Epidermal melanocyte (primary cell): ENCODE measurements around the gene MICAL3.

Experiments used
- DNase-seq: peaks from one replicate; pipeline ENCODE4 v3.0.0; 2011; ENCODE audit warnings: low spot score; ENCODE audit not compliant: insufficient read length

Gene MICAL3

GRCh38 chr22:17915188-17915587, 109.2 kb downstream of the MICAL3 start:
- no peak for DNase-seq

DNA sequence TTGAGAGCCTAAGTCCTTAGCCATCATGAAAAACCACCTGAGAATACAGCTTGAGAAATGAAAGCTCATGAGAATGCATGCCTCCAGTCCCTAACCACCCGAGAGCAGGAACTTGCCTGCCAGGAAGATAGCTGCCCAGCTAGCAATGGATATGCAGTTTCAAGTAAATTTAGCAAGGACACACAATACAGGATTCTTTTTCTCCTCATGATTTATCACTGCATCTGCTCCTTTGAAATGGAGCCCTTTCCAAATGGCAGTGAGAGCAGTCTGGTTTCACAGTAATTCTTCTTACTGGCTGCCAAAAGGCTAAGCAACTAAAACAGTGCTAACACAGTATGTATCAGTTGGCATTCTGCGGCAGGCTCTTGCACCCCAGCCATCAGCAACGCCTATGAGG, 109.9 kb downstream of the MICAL3 start:
- DNase-seq: no peak

DNA sequence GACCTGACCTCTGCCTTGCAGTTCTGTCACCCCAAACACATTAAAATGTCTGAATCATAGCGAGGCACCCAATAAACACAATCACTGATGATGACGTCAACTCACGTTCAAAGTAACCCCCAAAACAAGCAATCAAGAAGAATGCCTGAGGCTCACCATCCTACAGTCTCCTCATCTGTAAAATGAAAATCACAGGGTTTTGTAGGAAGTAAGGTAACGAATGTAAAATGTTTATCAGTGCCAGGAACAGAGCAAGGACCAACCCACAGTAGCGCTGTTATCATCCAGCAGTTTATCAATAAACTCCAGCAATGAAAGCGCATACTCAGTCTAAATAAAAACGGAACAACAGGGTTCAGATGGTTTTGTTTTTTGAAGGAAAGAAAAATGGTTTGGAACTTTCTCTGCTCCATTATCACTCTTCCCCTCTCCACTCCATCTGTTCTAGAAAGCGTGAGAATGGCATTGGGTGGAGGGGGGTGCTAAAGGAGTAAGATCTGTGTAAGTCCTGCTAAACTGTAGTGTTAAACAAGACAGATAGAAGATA, 110.5 kb downstream of the MICAL3 start:
- DNase-seq: no peak

DNA sequence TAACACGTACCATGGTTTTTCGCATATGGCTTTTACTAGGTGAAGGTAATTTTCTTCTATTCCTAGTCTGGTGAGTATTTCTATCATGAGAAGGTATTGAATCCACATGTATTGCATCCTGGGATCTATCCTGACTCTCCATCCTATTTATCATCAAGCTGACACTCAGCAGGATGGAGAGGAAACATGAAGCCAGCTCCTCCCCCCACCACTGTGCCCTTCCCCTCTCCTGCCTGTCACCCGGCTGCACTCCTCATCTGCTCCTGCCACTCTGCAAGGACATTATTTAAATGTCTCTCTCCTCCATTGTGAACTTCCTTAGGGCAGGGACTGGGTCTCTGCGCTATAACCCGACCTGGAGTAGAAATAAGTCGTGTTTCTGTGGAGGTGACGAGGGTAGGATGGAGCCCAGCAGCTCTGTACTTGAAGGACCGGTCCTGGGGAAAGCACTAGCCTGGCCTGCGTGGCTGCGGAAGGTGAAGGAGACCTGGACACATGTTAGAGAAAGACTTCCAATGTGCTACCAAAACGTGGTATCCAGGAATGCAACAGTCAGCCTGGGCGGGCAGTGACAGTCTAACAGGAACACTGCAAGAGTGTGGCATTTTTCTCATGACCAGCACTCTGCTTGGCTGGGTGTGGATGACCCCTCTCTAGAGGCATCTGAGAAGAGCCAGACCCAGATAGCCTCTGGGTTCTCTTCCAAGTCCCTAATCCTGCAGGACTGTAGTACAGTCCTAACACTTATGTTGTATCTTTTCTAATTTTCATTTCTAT, 111.2 kb downstream of the MICAL3 start:
- DNase-seq: no peak

DNA sequence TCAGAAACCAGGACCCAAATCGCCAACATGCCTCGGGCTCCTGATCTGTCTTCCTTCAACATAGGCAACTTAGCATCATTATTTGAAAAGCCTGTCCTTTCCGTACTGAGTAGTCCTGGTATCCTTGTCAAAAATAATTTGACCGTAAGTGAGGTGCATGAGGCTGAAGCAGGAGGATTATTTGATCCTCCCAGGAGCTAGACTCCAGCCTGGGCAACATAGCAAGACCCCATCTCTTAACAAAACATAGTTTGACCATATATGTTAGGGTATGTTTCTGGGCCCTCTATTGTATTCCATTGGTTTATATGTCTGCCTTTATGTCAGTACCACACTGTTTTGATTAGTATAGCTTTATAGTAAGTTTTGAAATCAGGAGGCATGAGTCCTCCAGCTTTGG, 112.5 kb downstream of the MICAL3 start:
- DNase-seq: no peak

DNA sequence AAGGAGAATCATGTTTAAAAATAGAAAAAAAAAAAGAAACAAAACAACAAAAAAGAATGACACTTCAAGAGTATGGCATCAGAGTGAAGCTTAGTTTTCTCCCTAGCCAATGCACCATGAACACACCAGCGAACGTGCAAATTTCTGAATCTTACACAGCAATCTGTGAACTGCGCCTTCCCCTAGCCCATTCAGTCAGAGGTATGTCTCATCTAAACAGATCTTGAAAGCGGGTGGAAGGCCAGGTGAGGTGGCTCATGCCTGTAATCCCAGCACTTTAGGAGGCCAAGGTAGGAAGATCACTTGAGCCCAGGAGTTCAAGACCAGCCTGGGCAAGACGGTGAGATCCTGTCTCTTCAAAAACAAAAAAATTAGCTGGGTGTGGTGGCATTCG, 113.1 kb downstream of the MICAL3 start:
- no peak for DNase-seq

DNA sequence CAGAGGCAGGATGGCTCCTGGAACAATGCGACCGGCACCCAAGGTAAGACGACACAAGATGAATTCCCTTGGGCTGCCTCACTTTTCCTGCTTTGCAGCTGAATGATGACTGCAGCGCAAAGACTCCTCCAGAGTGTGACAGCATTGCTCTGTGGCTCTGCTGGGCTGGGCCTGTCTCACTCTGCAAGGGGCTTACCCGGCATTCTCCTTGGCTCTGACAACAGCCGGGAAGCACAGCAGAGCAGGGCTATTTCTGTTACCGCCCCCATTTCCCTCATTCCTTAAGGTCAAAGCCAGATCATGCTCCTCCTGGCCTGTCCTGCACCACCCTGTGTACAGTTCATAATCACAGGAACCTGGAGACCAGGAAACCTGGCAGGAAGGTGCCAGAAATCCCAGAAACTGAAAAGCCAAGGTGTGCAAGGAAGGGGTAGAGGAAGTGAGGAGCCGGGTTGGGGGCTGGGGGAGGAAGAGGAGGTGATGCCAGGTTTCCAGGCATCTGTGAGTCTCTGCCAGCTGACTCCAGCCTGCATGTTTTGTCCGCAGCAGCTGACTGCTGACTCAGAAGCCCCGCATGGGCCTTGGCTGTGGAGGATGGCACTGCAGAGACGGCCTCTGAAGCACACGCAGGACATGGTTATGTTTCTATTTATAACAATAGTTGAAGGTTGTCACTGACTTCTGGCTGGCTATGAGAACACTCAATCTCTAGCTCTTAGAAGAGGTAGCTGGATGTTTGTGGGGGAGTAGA, 113.6 kb downstream of the MICAL3 start:
- peak; percentile 48 for DNase-seq

DNA sequence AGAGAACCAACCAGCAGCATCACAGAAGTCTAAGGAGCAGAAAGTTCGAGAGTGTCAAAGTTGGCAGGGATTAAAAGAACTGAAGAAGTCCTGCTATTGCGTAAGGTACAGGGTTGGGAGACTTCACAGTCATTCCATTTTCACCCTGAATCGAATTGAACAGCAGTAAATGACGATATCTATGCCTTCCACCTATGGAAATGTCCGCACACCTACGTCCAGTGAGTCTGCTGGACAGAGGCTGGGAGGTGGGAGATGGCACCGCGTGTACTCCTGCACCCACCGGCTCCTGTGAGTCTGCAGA, 116.7 kb downstream of the MICAL3 start:
- DNase-seq: no peak

DNA sequence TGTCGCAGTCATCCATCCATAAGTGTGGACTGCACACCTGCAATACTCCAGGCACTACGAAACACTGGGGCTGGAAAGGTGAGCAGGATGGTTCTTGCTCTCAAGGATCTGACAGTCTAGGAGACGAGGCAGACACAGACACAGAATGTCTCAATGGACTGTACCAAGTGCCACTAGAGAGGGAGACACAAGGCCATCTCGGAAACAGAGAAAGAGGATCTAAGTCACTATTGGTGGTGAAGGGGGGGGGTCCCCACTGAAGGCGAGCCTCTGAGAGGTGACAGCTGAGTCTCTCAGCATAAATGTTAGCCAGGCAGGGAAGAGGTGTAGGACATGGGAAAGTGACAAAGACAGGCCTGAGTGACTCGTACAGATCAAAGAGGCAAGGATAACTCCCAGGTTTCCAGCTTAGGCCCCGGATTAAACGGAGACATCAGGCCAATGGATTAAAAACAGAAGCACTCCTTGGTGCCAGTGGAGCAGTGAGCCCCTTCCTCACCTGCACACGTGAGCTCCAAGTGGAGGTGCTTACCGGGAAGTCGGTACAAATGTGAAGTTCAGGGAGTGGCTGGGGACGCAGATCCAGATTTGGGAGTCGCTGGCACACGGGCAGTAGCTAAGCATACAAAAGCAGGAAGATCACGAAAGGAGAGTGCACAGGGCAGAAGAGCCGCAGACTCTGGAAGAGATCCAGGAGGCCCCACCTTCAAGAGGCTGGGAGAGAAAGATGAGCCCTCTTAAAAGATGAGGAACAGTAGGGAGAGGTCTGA, 117.2 kb downstream of the MICAL3 start:
- DNase-seq: no peak

DNA sequence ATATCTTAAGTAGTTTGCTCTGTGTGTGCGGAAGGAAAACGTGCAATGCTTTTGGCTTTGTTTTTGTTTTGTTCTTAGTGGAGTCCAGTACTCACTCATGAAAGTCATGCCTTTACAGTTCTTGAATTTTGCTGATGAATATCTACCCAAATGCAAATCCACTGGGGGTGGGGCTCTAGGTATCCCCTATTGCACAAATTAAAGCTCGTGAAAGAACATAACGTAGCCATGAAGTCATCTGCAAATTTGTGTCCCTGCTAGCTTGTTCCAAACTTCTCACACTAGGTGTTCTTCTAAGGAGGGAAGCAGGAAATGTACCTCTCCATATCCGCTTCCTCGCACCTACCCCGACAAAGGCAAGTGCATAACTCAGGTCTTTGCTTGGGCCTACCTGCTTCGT, 118.9 kb downstream of the MICAL3 start:
- no peak for DNase-seq

DNA sequence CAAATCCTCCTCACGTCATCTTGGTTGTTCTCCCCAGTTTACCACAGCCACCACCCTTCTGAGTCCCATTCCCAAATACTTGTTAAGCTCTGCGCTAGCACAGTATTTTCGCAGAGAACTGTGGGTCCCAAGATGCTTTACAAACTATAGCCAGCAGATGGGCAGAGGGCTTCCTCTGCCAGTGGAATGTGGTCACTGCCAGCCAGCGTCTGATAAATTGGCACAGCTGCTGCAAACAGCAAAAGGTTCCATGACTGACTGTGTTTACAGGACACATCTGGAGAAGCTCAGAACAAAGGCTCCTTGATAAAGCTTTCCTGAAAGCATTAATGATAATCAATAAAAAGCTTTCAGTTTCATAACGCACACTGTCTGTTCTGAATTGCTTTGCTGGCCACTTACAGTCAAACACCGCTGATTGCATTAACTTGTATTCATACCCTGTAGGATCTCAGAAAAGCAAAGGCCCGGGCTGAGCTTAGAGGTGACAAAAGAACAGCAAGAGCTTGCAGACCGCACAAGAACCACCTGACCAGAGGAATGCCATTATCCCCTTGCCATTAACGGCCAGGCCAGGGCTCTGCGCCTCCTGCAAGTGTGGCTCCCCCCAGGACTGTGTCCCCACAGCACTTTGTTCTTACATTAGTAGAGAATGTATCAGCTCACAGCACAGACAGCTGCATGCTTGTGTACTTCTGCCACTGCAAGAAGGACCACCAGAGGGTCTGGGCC, 120.6 kb downstream of the MICAL3 start:
- DNase-seq: peak; percentile 80

DNA sequence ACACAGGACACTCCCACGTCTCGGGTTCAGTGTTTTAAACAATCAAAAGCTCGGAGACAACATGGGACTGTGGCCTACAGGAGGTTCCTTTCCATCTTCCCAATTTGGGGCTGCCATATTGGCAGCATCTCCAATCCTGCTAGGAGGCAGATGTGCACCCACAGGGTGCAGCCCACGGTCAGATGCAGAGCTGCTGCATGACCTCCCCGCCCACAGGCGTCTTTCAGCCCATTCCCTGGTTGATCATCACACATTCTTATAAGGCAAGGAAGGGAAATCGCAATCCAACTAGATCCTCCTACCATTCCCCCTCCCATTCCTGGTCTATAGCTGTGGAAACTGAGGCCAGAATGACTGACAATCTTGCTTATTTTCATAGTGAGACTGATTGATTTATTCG, 121.4 kb downstream of the MICAL3 start:
- DNase-seq: no peak

DNA sequence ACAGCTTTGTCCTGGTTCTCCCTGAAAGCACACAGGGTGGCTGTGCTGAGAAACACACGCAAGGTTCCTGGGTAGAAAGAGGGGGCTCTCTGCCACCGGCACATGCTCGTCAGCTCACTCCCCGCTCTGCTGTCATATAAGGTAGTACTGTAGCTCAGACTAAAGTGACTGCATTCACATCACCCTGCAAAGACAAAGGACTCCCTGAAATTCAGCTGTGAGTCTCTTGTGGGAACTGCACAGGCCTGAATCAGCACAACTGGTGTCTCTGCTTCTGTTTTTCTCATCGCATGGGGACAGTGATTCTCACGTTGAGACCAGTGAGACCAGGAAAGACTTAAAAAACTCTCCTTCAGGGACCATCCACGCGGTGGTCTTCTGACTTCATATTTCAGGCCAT, 126.0 kb downstream of the MICAL3 start:
- no peak for DNase-seq

DNA sequence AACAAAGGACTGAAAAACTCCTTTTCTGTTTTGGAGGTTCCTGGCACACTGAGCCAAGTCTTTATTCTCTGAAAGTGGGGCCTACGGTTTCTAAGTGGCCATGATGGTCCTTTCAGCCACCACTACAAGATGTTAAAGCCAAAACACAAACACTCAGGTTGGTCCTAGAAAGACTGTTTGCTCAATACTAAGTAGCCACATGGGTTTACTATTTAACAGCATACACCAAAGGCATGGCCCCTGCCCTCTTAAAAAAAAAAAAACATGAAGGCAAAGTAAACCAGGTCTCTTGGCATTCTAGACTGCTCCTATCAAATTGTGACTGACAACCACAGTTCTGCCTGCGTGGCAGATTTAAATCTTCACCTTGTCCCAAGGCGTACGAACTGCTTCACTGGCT, 126.5 kb downstream of the MICAL3 start:
- no peak for DNase-seq

- no peak for DNase-seq
Observed at GRCh38 chr22:17897426-17897825, 126.9 kb downstream of the MICAL3 start.

DNA sequence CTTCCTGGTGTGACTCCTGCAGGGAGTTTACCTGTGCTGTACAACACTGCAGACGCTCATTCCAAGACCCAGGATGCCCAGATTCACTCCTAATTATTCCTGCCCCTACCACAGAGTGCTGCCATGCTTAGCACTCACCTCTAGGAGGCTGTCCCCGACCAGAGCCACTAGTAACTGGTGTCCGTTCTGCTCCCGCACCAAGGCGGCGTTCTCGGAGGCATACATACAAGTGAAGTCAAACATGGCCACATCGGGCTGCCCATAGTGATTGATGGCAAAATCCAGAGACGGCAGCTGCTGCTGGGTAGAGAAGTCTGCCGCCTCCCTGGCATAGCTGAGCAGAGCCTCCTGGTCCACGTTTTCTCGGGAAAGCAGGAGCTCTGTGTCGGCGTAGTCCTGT, 127.8 kb downstream of the MICAL3 start:
- DNase-seq: no peak

DNA sequence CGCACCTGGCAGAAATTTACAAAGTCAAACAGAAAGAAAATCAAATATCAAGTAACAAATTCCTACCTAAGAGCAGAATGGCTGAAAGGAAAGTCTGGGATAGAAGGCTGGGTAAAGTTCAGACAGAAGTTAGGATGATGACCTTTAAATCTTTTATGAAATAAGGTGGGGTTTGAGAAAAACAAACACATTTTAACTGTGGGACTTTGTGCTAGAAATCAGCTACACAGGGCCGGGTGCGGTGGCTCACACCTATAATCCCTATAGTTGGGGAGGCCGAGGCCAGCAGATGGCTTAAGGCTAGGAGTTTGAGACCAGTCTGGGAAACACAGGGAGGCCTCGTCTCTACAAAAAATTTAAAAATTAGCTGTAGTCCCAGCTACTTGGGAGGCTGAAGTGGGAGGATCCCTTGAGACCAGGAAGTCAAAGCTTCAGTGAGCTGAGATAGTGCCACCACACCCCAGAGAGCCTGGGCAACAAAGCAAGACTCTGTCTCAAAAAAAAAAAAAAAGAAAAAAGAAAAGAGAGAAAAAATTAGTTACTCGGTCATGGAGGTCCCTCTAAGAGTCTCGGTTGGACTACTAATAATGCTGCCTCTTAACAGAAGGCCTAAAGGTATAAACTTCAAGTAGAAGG, 130.3 kb downstream of the MICAL3 start:
- no peak for DNase-seq

DNA sequence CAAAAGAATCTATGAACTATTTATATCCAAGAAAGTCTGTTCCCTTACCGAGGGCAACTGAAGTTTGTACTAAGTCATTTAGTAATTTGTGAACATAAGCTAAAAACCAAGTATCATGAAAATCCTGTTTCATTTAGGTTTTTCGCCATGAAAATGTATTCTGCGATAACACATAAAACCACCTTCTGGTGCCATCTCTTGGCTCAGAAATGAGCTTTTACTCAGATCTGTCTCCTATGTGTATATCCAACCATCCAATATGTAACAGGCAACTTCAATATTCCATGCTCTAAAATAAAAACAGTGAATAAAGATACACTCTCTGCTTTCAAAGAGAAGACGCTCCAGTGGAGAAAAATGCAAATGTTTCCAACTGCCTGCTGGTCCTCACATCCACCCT, 132.0 kb downstream of the MICAL3 start:
- DNase-seq: no peak

DNA sequence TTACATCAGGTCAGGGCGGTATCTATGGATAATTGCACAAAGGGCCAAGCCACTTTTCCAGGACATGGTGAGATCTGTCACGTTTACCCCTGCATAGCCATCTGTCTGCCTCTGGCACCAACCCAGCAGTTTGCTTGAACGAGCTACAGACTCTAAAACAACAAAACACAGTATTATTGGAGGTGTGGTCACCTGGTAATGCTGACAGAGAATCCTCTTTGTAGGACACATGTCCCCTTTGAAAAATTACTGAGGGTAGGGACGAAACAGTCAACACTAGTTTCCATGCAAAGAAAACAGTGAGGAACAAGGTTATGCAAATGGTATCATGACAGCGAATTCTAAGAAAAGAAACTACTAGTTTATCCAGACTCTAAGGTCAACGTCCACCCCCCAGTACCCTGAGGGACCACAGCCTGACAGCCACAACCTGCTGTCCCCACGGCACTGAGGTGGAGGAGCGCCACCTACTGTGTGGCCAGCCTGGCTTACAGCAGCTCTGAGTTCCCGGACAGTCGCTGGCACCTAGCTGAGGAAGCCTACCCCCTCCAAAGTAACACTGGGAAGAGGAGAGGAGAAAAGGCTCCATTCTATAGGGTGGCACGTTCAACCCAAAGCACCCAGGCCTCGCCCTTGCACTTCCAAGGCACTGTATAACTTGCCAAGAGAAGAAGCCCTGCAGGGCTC, 132.7 kb downstream of the MICAL3 start:
- no peak for DNase-seq

DNA sequence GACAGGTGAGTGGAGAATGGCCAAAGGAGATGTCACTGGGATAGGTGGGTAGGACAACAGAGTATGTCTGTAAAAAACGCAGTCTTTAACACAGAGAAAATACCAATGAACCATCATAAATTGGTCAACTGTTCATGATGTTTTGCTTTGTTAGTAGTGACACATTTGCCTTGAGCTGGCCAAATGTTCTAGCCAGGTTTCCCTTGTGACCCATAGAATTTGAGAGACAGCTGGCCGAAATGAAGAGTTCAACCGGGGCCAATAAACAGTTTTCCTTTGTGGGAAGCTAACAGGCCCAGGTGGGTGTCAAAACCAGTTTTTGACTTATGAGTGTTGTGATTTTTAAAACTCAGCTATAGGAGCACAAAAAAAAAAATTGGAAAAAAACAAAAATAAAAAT, 133.5 kb downstream of the MICAL3 start:
- DNase-seq: no peak
